Measurements from ENCODE around the gene USP17L19. TPM values are rescaled to one million over a fixed set of nuclear protein-coding genes. Genes with fewer than 3 reads are reported as not detected.
A peak's percentile ranks its signal among the peaks of the same experiment; 100 is the strongest.
"Not testable (repeated sequence)": the region's sequence is repeated elsewhere in the genome, so short reads cannot be mapped to it uniquely, and the experiment has no call there.

USP17L19 gene
- total RNA-seq: not detected

DNA sequence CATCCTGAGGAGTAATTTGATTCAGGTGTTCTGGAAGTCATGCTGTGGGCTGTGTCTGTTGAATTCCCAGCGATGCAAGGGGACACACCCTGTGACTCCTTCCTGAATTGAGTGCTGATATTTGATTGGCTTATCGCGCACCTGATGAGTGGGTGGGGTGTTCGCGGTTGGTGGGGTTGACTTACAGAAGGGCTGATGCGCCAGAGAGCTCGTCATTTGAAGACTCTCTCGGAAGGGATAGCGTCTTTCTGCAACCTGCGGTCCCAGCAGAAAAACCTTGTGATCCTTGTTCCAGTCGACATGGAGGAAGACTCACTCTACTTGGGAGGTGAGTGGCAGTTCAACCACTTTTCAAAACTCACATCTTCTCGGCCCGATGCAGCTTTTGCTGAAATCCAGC lies at the start of gene USP17L19:
Gene USP17L19, plus strand, starts transcription at position 301 of the 400 bp plus-strand sequence. Its CDS starts 0 bp downstream, at position 301.
- H3K4me3 Mint-ChIP-seq; H3K9me3 Mint-ChIP-seq; H3K4me1 Mint-ChIP-seq (ENCODE audit: low read depth in 2 of 2); ATAC-seq; H3K36me3 Mint-ChIP-seq; H3K27me3 Mint-ChIP-seq; H3K27ac Mint-ChIP-seq; DNase-seq (ENCODE audit: low spot score): not testable (repeated sequence)

DNA sequence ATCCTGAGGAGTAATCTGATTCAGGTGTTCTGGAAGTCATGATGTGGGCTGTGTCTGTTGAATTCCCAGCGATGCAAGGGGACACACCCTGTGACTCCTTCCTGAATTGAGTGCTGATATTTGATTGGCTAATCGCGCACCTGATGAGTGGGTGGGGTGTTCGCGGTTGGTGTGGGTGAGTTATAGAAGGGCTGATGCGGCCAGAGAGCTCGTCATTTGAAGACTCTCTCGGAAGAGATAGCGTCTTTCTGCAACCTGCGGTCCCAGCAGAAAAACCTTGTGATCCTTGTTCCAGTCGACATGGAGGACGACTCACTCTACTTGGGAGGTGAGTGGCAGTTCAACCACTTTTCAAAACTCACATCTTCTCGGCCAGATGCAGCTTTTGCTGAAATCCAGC lies 42.8 kb upstream of the USP17L19 start, which contains the start of gene USP17L10:
Gene USP17L10, plus strand, starts transcription at position 301 of the 400 bp plus-strand sequence. Its CDS starts 0 bp downstream, at position 301.
- H3K4me3 Mint-ChIP-seq; H3K9me3 Mint-ChIP-seq; H3K36me3 Mint-ChIP-seq; H3K27ac Mint-ChIP-seq; DNase-seq (ENCODE audit: low spot score); H3K4me1 Mint-ChIP-seq (ENCODE audit: low read depth in 2 of 2); H3K27me3 Mint-ChIP-seq; ATAC-seq: not testable (repeated sequence)

GRCh38 chr4:9214701-9215100 lies 38.5 kb upstream of the USP17L19 start:
- H3K4me3 Mint-ChIP-seq; H3K4me1 Mint-ChIP-seq (ENCODE audit: low read depth in 2 of 2); ATAC-seq; H3K9me3 Mint-ChIP-seq; H3K36me3 Mint-ChIP-seq; H3K27ac Mint-ChIP-seq; DNase-seq (ENCODE audit: low spot score); H3K27me3 Mint-ChIP-seq: not testable (repeated sequence)

- not testable (repeated sequence) for H3K27me3 Mint-ChIP-seq; H3K36me3 Mint-ChIP-seq; DNase-seq (ENCODE audit: low spot score); H3K9me3 Mint-ChIP-seq; H3K4me1 Mint-ChIP-seq (ENCODE audit: low read depth in 2 of 2); H3K4me3 Mint-ChIP-seq; ATAC-seq; H3K27ac Mint-ChIP-seq
Measured at GRCh38 chr4:9215105-9215504, 38.1 kb upstream of the USP17L19 start, which contains the start of gene USP17L11. Gene USP17L11 (plus strand): TSS chr4:9215405. CDS start chr4:9215405, 0 bp downstream.

DNA sequence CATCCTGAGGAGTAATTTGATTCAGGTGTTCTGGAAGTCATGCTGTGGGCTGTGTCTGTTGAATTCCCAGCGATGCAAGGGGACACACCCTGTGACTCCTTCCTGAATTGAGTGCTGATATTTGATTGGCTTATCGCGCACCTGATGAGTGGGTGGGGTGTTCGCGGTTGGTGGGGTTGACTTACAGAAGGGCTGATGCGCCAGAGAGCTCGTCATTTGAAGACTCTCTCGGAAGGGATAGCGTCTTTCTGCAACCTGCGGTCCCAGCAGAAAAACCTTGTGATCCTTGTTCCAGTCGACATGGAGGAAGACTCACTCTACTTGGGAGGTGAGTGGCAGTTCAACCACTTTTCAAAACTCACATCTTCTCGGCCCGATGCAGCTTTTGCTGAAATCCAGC lies 33.3 kb upstream of the USP17L19 start, which contains the start of gene USP17L12:
Gene USP17L12, plus strand, starts transcription at position 301 of the 400 bp plus-strand sequence. Its CDS starts 0 bp downstream, at position 301.
- H3K4me3 Mint-ChIP-seq; H3K27ac Mint-ChIP-seq; H3K4me1 Mint-ChIP-seq (ENCODE audit: low read depth in 2 of 2); H3K9me3 Mint-ChIP-seq; DNase-seq (ENCODE audit: low spot score); H3K27me3 Mint-ChIP-seq; ATAC-seq; H3K36me3 Mint-ChIP-seq: not testable (repeated sequence)

- H3K27me3 Mint-ChIP-seq; ATAC-seq; H3K4me3 Mint-ChIP-seq; H3K9me3 Mint-ChIP-seq; H3K4me1 Mint-ChIP-seq (ENCODE audit: low read depth in 2 of 2); H3K36me3 Mint-ChIP-seq; H3K27ac Mint-ChIP-seq; DNase-seq (ENCODE audit: low spot score): not testable (repeated sequence)
Measured at GRCh38 chr4:9224596-9224995, 28.6 kb upstream of the USP17L19 start, which contains the start of gene USP17L13. Gene USP17L13 (plus strand): TSS chr4:9224896. CDS start chr4:9224896, 0 bp downstream.

DNA sequence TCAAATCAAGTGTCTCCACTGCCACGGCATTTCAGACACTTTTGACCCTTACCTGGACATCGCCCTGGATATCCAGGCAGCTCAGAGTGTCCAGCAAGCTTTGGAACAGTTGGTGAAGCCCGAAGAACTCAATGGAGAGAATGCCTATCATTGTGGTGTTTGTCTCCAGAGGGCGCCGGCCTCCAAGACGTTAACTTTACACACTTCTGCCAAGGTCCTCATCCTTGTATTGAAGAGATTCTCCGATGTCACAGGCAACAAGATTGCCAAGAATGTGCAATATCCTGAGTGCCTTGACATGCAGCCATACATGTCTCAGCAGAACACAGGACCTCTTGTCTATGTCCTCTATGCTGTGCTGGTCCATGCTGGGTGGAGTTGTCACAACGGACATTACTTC lies 22.9 kb upstream of the USP17L19 start:
- not testable (repeated sequence) for H3K4me3 Mint-ChIP-seq; H3K9me3 Mint-ChIP-seq; ATAC-seq; H3K27me3 Mint-ChIP-seq; H3K36me3 Mint-ChIP-seq; H3K27ac Mint-ChIP-seq; DNase-seq (ENCODE audit: low spot score); H3K4me1 Mint-ChIP-seq (ENCODE audit: low read depth in 2 of 2)

GRCh38 chr4:9234085-9234484 lies 19.1 kb upstream of the USP17L19 start, which contains the start of gene USP17L15:
Gene USP17L15 (plus strand): TSS chr4:9234385. CDS start chr4:9234385, 0 bp downstream.
- not testable (repeated sequence) for H3K27ac Mint-ChIP-seq; H3K4me1 Mint-ChIP-seq (ENCODE audit: low read depth in 2 of 2); DNase-seq (ENCODE audit: low spot score); H3K36me3 Mint-ChIP-seq; H3K27me3 Mint-ChIP-seq; ATAC-seq; H3K9me3 Mint-ChIP-seq; H3K4me3 Mint-ChIP-seq

DNA sequence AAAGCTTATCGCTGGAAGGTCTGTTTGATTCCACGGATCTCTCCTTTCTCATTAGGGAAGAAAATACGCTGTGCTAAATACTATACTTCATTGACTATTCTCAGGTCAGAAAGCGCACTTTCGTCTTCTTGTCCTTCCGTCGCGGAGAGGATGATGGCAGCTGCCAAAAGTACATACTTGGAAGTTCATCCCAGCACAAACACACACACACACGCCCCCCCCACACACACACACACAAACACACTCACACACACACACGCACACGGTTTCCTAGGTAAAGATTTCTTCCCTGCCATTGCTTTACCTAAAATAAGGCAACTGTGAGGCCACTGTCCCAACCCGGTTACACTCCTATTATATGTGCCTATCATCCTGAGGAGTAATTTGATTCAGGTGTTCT lies 14.7 kb upstream of the USP17L19 start:
- H3K27ac Mint-ChIP-seq; H3K36me3 Mint-ChIP-seq; H3K4me1 Mint-ChIP-seq (ENCODE audit: low read depth in 2 of 2); H3K27me3 Mint-ChIP-seq; H3K4me3 Mint-ChIP-seq; H3K9me3 Mint-ChIP-seq; ATAC-seq: not testable (repeated sequence)
- DNase-seq (ENCODE audit: low spot score): peak; percentile 31

DNA sequence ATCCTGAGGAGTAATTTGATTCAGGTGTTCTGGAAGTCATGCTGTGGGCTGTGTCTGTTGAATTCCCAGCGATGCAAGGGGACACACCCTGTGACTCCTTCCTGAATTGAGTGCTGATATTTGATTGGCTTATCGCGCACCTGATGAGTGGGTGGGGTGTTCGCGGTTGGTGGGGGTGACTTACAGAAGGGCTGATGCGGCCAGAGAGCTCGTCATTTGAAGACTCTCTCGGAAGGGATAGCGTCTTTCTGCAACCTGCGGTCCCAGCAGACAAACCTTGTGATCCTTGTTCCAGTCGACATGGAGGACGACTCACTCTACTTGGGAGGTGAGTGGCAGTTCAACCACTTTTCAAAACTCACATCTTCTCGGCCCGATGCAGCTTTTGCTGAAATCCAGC lies 9.6 kb upstream of the USP17L19 start, which contains the start of gene USP17L17:
Gene USP17L17, plus strand, starts transcription at position 301 of the 400 bp plus-strand sequence. Its CDS starts 0 bp downstream, at position 301.
- H3K27ac Mint-ChIP-seq; H3K36me3 Mint-ChIP-seq; ATAC-seq; H3K4me1 Mint-ChIP-seq (ENCODE audit: low read depth in 2 of 2); DNase-seq (ENCODE audit: low spot score); H3K9me3 Mint-ChIP-seq; H3K27me3 Mint-ChIP-seq; H3K4me3 Mint-ChIP-seq: not testable (repeated sequence)

DNA sequence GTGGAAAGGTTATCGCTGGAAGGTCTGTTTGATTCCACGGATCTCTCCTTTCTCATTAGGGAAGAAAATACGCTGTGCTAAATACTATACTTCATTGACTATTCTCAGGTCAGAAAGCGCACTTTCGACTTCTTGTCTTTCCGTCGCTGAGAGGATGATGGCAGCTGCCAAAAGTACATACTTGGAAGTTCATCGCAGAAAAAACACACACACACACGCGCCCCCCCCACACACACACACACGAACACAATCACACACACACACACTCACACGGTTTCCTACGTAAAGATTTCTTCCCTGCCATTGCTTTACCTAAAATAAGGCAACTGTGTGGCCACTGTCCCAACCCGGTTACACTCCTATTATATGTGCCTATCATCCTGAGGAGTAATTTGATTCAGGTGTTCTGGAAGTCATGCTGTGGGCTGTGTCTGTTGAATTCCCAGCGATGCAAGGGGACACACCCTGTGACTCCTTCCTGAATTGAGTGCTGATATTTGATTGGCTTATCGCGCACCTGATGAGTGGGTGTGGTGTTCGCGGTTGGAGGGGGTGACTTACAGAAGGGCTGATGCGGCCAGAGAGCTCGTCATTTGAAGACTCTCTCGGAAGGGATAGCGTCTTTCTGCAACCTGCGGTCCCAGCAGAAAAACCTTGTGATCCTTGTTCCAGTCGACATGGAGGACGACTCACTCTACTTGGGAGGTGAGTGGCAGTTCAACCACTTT lies 5.1 kb upstream of the USP17L19 start, which contains the start of gene USP17L18:
Gene USP17L18, plus strand, starts transcription at position 678 of the 728 bp plus-strand sequence. Its CDS starts 0 bp downstream, at position 678.
- H3K9me3 Mint-ChIP-seq; H3K4me3 Mint-ChIP-seq; ATAC-seq; H3K36me3 Mint-ChIP-seq; H3K4me1 Mint-ChIP-seq (ENCODE audit: low read depth in 2 of 2); H3K27ac Mint-ChIP-seq; H3K27me3 Mint-ChIP-seq: not testable (repeated sequence)
- peak; percentile 44 for DNase-seq (ENCODE audit: low spot score)

GRCh38 chr4:9257824-9258223 lies 4.6 kb downstream of the USP17L19 start, which contains the start of gene USP17L20:
Gene USP17L20 (plus strand): TSS chr4:9258124. CDS start chr4:9258124, 0 bp downstream.
- not testable (repeated sequence) for H3K27ac Mint-ChIP-seq; ATAC-seq; H3K4me3 Mint-ChIP-seq; H3K36me3 Mint-ChIP-seq; H3K27me3 Mint-ChIP-seq; H3K4me1 Mint-ChIP-seq (ENCODE audit: low read depth in 2 of 2); H3K9me3 Mint-ChIP-seq; DNase-seq (ENCODE audit: low spot score)

DNA sequence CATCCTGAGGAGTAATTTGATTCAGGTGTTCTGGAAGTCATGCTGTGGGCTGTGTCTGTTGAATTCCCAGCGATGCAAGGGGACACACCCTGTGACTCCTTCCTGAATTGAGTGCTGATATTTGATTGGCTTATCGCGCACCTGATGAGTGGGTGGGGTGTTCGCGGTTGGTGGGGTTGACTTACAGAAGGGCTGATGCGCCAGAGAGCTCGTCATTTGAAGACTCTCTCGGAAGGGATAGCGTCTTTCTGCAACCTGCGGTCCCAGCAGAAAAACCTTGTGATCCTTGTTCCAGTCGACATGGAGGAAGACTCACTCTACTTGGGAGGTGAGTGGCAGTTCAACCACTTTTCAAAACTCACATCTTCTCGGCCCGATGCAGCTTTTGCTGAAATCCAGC lies 9.4 kb downstream of the USP17L19 start, which contains the start of gene USP17L21:
Gene USP17L21, plus strand, starts transcription at position 301 of the 400 bp plus-strand sequence. Its CDS starts 0 bp downstream, at position 301.
- not testable (repeated sequence) for H3K4me1 Mint-ChIP-seq (ENCODE audit: low read depth in 2 of 2); H3K27me3 Mint-ChIP-seq; DNase-seq (ENCODE audit: low spot score); ATAC-seq; H3K27ac Mint-ChIP-seq; H3K9me3 Mint-ChIP-seq; H3K4me3 Mint-ChIP-seq; H3K36me3 Mint-ChIP-seq

GRCh38 chr4:9267319-9267718 lies 14.1 kb downstream of the USP17L19 start, which contains the start of gene USP17L22:
Gene USP17L22 (plus strand): TSS chr4:9267619. CDS start chr4:9267619, 0 bp downstream.
- H3K36me3 Mint-ChIP-seq; H3K4me1 Mint-ChIP-seq (ENCODE audit: low read depth in 2 of 2); H3K27me3 Mint-ChIP-seq; H3K4me3 Mint-ChIP-seq; DNase-seq (ENCODE audit: low spot score); ATAC-seq; H3K9me3 Mint-ChIP-seq; H3K27ac Mint-ChIP-seq: not testable (repeated sequence)

All from natural killer cell treated with Interleukin-12 subunit alpha and Interleukin-12 subunit beta and Interleukin-15 and Interleukin-18, amount 100 ng/mL, for 72 hours (primary cell).